DND-41 (cell line): Measurements from ENCODE around the gene MARCHF10.

Experiments
- ATAC-seq: fragments of 200-7000 bp; cut with Tn5 transposase; 3 replicates; pipeline ENCODE4 v1.9.1; 2021; ENCODE audit warnings: low read depth; ENCODE audit not compliant: insufficient read depth
- DNase-seq: peaks from one replicate; pipeline ENCODE4 v3.0.0-alpha.2; 2020
- H2AFZ ChIP-seq: 2 replicates; pipeline ENCODE4 v1.6.0; 2012; ENCODE audit warnings: low read depth, low read length
- H3K27ac ChIP-seq: 2 replicates; pipeline ENCODE4 v1.5.1; 2012; ENCODE audit warnings: low read length, inconsistent platforms
- H3K27me3 ChIP-seq: fragments of 200-600 bp; sonication (generic); 2 replicates; pipeline ENCODE4 v1.6.0; 2012; ENCODE audit warnings: low read length, mild to moderate bottlenecking, inconsistent platforms; ENCODE audit not compliant: insufficient read depth, poor library complexity
- H3K36me3 ChIP-seq: 2 replicates; pipeline ENCODE4 v1.5.1; 2012; ENCODE audit warnings: low read length, inconsistent platforms; ENCODE audit not compliant: insufficient read depth
- H3K4me1 ChIP-seq: 2 replicates; pipeline ENCODE4 v1.5.1; 2012; ENCODE audit warnings: mild to moderate bottlenecking, low read length; ENCODE audit not compliant: insufficient read depth
- H3K4me2 ChIP-seq: 2 replicates; pipeline ENCODE4 v1.6.0; 2012; ENCODE audit warnings: mild to moderate bottlenecking, moderate library complexity, low read length, inconsistent platforms; ENCODE audit not compliant: insufficient read depth
- H3K4me3 ChIP-seq, 2 experiments: fragments of 200-600 bp in 1 of 2; shearing (Covaris generic) in 1 of 2; 2 replicates each; pipeline ENCODE4 v1.5.1; 2012 to 2016; ENCODE audit warnings: inconsistent platforms in 2 of 2, low read length in 2 of 2, mild to moderate bottlenecking in 2 of 2, low read depth in 1 of 2, moderate library complexity in 1 of 2
- H3K79me2 ChIP-seq: 2 replicates; pipeline ENCODE4 v1.6.0; 2012; ENCODE audit warnings: low read length, inconsistent platforms; ENCODE audit not compliant: insufficient read depth
- H3K9ac ChIP-seq: 2 replicates; pipeline ENCODE4 v1.6.0; 2012; ENCODE audit warnings: low read depth, mild to moderate bottlenecking, inconsistent platforms, low read length, moderate library complexity
- H3K9me3 ChIP-seq: 2 replicates; pipeline ENCODE4 v1.5.1; 2012; ENCODE audit warnings: low read length, moderate library complexity, mild to moderate bottlenecking, inconsistent platforms; ENCODE audit not compliant: insufficient read depth, severe bottlenecking
- H4K20me1 ChIP-seq: 2 replicates; pipeline ENCODE4 v1.6.0; 2012; ENCODE audit warnings: low read length; ENCODE audit not compliant: insufficient read depth
- CTCF ChIP-seq: IDR thresholded peaks from 2 replicates; pipeline ENCODE4 v1.5.1; 2012; ENCODE audit warnings: borderline replicate concordance, low read length, moderate library complexity, mild to moderate bottlenecking; ENCODE audit not compliant: poor library complexity, severe bottlenecking; ENCODE audit errors: extremely low read depth
- EZH2 ChIP-seq: IDR thresholded peaks from 3 replicates; pipeline ENCODE4 v1.6.1; 2012; ENCODE audit warnings: borderline replicate concordance, low read depth, mild to moderate bottlenecking, moderate library complexity, low read length, inconsistent platforms; ENCODE audit not compliant: severe bottlenecking

Gene MARCHF10

DNA sequence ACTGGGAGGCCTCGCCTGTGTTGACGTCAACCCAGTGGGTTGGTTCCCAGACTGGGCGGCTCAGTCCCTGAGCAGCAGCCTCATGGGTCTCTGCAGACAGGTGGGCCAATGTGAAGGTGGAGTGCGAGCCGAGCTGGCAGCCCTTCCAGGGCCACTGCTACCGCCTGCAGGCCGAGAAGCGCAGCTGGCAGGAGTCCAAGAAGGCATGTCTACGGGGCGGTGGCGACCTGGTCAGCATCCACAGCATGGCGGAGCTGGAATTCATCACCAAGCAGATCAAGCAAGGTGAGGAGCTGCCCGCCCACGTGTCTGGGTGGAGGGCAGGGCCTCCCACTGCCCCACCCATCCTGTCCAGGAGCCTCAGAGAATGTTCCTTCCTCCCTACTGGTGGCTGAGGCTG, 136.6 kb downstream of the MARCHF10 start:
- H3K4me2 ChIP-seq = no peak overlapping the region
- no peaks in the 10 kb centered on the region for H4K20me1 ChIP-seq
- H3K36me3 ChIP-seq = 0 out of 2 replicates have a peak, but pooled peaks cover 9% of the 10 kb centered on the region
- H3K4me1 ChIP-seq = no peaks in the 10 kb centered on the region
- DNase-seq = no peak
- no peak for ATAC-seq
- H3K9ac ChIP-seq = no peak overlapping the region
- no peaks in the 10 kb centered on the region for H3K27me3 ChIP-seq
- H2AFZ ChIP-seq = no peak overlapping the region
- no peak for TF ChIP-seq CTCF
- H3K9me3 ChIP-seq = no peaks in the 10 kb centered on the region
- H3K27ac ChIP-seq = no peak overlapping the region
- H3K4me3 ChIP-seq = no peak overlapping the region
- H3K79me2 ChIP-seq = no peaks in the 10 kb centered on the region

DNA sequence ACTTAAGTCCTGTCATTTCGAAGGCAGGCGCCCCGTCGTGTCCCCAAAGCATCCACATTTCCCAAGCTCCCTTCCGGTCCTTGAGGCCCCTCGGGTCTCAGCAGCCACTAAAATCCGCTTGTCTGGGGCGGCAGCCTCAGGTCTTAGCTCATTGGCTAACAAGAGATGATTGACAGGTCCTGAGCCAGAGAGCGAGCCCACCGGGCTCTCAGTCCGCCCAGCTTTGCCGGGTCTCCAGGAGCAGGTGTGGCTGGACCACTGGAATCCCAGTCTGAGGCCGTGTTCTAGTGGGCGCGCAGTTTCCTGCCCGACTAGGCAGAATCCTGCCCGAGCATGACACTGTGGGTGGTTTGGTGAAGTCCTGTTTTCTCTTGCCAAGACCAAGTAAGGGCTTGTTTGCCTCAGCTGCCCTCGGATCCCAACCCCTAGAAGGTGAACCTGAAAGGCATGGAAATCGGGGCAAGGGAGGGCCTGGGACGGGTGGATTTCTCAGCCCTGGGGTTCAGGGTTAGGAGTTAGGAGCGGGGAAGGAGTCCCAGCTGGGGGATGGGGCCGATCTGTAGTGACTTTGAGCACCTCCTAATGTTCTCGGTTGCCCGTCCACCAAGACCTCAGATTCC, 137.8 kb downstream of the MARCHF10 start:
- H3K27ac ChIP-seq = no peak overlapping the region
- H3K36me3 ChIP-seq = 0 out of 2 replicates have a peak, but pooled peaks cover 9% of the 10 kb centered on the region
- no peaks in the 10 kb centered on the region for H3K79me2 ChIP-seq
- no peaks in the 10 kb centered on the region for H4K20me1 ChIP-seq
- ATAC-seq (no peak), DNase-seq (no peak)
- no peak for TF ChIP-seq EZH2
- no peak for TF ChIP-seq CTCF
- H3K4me1 ChIP-seq = no peaks in the 10 kb centered on the region
- no peak overlapping the region for H2AFZ ChIP-seq
- no peak overlapping the region for H3K9ac ChIP-seq
- no peak overlapping the region for H3K4me3 ChIP-seq
- H3K9me3 ChIP-seq = no peaks in the 10 kb centered on the region
- H3K27me3 ChIP-seq = no peaks in the 10 kb centered on the region
- no peak overlapping the region for H3K4me2 ChIP-seq

DNA sequence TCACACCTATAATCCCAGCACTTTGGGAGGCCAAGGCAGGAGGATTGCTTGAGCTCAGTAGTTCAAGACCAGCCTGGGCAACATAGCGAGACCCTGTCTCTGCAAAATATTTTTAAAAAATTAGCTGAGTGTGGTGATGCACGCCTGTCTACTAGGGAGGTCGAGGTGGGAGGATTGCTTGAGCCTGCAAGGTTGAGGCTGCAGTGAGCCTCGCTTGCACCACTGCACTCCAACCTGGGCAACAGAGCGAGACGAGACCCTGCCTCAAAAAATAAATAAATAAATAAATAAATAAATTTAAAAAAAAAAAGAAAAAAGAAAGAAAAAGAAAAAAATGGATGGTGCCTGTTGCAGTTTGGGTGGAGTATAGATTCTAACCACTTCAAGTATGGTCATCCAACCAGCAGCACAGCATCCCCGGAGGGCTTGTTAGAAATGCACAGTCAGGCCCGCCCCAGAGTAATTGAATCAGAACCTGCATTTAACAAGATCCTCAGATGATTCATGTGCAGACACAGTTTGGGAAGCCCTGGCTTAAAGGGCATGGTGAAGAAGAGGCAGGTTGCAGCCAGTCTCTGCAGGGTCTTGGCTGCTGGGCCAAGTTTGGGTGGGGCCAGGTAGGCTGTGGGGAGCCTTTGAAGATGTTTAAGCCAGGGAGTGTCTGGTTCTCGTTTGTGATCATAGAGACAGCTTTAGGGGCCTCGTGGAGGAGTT, 139.9 kb downstream of the MARCHF10 start:
- H3K4me3 ChIP-seq = no peak overlapping the region
- H3K4me2 ChIP-seq = no peak overlapping the region
- no peaks in the 10 kb centered on the region for H4K20me1 ChIP-seq
- TF ChIP-seq EZH2 (no peak), CTCF (no peak)
- H3K79me2 ChIP-seq = no peaks in the 10 kb centered on the region
- no peaks in the 10 kb centered on the region for H3K9me3 ChIP-seq
- no peak for ATAC-seq
- H3K27ac ChIP-seq = no peak overlapping the region
- H2AFZ ChIP-seq = no peak overlapping the region
- H3K9ac ChIP-seq = no peak overlapping the region
- no peak for DNase-seq
- no peaks in the 10 kb centered on the region for H3K27me3 ChIP-seq
- 0 out of 2 replicates have a peak, but pooled peaks cover 6% of the 10 kb centered on the region for H3K36me3 ChIP-seq
- H3K4me1 ChIP-seq = no peaks in the 10 kb centered on the region
